ENCODE measurements around the gene ATG13.
"Not testable (repeated sequence)": the region's sequence is repeated elsewhere in the genome, so short reads cannot be mapped to it uniquely, and the experiment has no call there.

ATG13 gene

DNA sequence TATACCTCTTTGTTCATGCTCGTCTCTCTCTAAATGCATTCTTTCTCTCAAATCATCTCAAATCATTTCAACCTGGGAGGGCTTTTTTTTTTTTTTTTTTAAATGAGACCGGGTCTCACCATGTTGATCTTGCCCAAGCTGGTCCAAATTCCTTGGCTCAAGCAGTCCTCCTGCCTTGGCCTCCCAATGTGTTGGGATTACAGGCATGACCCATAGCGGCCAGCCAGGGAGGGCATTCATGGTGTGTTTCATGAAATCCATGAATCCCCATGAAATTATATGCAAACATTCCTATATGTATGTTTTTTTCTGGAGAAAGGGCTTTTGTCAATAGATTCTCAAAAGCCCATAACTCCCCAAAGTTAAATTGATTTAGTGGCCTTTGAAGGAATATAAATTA is 26.2 kb downstream of the ATG13 start:
- no peak for DNase-seq (ENCODE audit: low read depth, low spot score)

GRCh38 chr11:46643986-46644385 is 26.6 kb downstream of the ATG13 start:
- no peak for DNase-seq (ENCODE audit: low read depth, low spot score)

GRCh38 chr11:46649180-46649738 is 31.9 kb downstream of the ATG13 start:
- DNase-seq (ENCODE audit: low read depth, low spot score) = no peak

- no peak for DNase-seq (ENCODE audit: low read depth, low spot score)
Observed at GRCh38 chr11:46655631-46656030, 38.3 kb downstream of the ATG13 start.

DNA sequence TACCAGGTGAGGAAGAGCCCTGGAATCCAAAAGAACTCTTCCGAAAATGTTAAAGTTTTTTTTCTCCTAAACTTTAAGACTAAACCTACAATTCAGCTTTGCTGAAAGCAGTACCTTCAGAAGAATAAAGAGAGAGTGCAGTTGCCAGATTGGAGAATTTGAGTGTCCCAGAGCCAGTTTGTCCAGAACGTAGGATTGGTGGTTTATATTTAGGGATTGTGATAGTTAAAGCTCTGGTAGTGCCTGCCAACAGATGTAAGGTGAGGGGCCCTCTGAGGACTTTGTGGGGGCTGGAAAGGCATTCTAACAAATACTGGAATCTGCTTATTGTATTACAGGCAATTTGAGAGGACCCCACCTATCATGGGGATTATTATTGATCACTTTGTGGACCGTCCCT is 39.8 kb downstream of the ATG13 start:
- no peak for DNase-seq (ENCODE audit: low read depth, low spot score)

DNA sequence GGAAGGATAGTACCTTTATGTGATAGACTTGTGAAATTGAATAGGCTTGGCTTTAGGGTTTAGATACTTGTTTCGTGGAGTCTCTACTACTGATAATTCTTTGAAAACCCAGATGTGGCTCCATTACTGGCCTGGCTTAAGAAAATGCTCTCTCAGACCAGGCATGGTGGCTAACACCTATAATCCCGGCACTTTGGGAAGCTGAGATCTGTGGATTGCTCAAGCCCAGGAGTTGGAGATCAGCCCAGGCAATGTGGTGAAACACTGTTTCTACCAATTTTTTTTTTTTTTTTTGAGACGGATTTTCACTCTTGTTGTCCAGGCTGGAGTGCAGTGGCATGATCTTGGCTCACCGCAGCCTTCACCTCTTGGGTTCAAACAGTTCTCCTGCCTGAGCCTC is 40.9 kb downstream of the ATG13 start:
- DNase-seq (ENCODE audit: low read depth, low spot score) = no peak

- no peak for DNase-seq (ENCODE audit: low read depth, low spot score)
Observed at GRCh38 chr11:46659908-46660307, 42.6 kb downstream of the ATG13 start.

- no peak for DNase-seq (ENCODE audit: low read depth, low spot score)
Observed at GRCh38 chr11:46661836-46662235, 44.5 kb downstream of the ATG13 start.

DNA sequence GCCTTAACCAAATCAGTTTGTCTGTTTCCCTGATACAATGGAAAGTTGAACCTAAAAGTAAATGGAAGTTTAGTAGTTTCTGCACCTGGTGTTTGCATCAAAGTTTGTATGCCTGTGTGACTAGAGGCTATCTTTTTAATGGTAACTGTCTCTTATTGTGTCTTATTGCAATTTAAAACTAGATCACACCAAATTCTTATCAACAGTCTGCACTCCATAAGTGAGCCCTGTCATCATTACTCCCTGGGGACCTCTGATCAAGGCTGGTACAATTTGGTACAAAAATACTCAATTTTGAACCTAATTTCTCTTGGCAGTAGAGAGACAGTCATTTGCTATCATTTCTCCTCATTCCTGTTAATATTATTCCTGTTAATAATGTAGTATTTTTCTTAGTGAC is 45.0 kb downstream of the ATG13 start:
- no peak for DNase-seq (ENCODE audit: low read depth, low spot score)

GRCh38 chr11:46663277-46663940 is 46.1 kb downstream of the ATG13 start:
- DNase-seq (ENCODE audit: low read depth, low spot score) = no peak

DNA sequence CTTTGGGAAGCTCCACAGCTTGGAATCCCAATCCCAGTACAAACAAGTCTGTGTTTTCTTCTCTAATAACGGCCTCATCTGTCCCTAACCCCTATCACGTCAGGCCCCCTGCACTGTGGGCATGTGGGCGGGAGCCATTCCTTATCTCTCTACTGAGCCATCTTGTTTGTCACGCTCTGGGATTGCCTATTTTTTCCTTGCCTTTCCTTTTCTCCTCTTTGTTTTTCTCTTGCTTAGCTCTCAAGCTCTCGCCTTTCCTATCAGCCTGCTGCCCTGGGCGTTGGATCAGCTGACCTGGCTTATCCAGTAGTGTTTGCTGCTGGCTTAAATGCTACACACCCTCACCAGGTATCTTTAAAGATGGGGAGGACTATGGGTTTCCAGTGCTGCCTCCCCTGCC is 47.3 kb downstream of the ATG13 start:
- DNase-seq (ENCODE audit: low read depth, low spot score) = no peak

GRCh38 chr11:46665356-46665755 is 48.0 kb downstream of the ATG13 start:
- no peak for DNase-seq (ENCODE audit: low read depth, low spot score)

GRCh38 chr11:46666516-46666915 is 49.2 kb downstream of the ATG13 start:
- DNase-seq (ENCODE audit: low read depth, low spot score) = no peak

GRCh38 chr11:46667043-46667481 is 49.7 kb downstream of the ATG13 start:
- no peak for DNase-seq (ENCODE audit: low read depth, low spot score)

GRCh38 chr11:46668480-46669085 is 51.2 kb downstream of the ATG13 start:
- DNase-seq (ENCODE audit: low read depth, low spot score) = no peak

GRCh38 chr11:46669711-46670139 is 52.4 kb downstream of the ATG13 start:
- no peak for DNase-seq (ENCODE audit: low read depth, low spot score)

GRCh38 chr11:46670521-46670920 is 53.2 kb downstream of the ATG13 start:
- DNase-seq (ENCODE audit: low read depth, low spot score) = not testable (repeated sequence)

- no peak for DNase-seq (ENCODE audit: low read depth, low spot score)
Observed at GRCh38 chr11:46671958-46672315, 54.6 kb downstream of the ATG13 start.

DNA sequence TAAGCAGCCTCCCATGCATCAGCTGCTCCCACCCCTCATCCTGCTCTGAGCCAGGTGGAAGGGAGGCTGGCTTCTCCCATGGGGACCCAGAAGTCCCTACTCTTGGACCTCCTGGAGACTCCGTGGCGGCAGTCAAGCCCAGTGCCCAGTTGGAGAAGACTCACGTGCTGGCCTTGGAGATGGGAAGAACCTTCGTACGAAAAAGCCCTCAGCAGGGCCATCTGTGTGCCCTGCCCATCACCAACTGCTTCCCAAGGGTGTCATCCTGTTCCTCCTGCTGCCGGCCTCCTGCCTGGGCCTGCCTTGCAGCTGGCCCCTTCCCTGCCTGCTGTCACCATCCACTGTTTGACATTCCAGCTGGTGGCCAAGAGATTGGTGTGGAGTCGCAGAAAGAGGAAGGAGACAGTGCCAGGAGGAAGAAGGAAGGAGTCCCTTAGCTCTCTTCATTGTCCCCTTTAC is 55.1 kb downstream of the ATG13 start:
- DNase-seq (ENCODE audit: low read depth, low spot score) = no peak

GRCh38 chr11:46673713-46674462 is 56.5 kb downstream of the ATG13 start:
- DNase-seq (ENCODE audit: low read depth, low spot score) = no peak

DNA sequence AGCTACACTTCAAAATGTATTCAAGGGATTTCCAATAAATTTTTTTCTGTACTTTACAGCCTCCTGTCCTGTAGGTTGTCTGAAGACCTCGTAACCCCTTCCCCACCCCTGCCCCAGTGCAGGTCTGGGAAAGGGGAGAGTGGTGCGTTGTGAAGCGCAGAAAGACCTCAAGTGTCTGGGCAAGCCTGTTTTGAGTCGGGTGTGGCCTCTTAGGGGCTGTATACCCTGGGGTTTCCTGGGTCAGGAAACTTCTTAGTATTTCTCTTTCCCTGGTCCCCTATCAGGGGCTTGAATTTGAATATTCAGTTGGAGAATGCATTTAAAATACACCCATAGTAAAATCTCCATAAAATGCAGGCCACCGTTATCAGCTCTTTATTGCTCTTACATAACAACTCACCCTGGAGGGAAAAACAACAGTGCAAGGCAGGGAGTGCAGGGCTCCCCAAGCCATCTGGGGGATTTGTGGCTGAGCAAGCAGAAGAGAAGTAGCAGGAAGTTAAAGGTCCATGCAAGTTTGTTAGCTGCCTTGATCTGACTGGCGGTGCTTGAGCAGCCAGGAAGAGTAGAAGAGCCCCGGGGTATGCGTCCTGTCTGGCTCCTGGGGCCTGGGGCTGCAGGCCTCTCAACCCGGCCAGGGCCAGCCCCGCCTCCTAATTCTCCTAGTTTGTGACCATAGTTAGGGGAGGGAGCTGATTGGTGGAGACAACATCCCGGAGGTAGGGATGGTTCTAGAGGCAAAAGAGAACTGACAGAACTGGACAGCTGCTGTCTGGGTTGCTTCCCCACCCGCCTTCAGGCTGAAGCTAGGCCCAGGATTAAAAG is 57.3 kb downstream of the ATG13 start:
- DNase-seq (ENCODE audit: low read depth, low spot score) = no peak
